ENCODE measurements around the gene CFAP92. TPM values are rescaled to one million over a fixed set of nuclear protein-coding genes. Genes with fewer than 3 reads are reported as not detected.

Gene CFAP92
- total and polyA plus RNA-seq, 2 donors (not counting 3 experiments of a cell fraction or from before 2014, with no cell fraction given) = 0.04 to 0.62 TPM

DNA sequence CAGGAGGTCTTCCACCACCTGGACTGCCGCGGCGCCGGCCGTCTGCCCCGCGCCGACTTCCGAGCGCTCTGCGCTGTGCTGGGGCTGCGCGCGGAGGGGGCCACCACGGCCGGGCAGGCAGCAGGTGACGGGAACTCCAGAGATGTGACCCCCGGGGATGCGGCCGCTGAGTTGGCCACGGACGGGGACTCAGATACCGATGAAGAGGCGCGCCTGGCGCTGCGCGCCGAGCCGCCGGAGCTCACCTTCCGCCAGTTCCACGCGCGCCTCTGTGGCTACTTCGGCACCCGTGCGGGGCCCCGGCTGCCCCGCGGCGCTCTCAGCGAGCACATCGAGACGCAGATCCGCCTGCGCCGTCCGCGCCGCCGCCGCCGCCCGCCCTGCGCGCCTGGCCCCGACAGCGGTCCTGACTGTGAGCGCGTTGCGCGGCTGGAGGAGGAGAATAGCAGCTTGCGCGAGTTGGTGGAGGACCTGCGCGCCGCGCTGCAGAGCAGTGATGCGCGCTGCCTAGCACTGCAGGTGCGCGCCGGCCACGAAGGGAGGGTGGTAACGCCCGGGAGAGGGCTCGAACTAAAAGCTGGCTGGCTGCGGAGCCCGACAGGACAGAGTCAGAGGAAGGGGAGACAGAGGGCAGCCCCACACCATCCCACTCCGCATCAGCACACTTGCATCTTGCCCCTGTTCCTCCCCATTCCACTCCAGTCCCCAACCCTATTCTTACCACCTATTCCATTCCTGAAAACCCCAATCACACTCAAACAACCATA, 8.1 kb upstream of the CFAP92 start:
- ChIA-PET CTCF (interaction anchor here (1.3 to 1.6 kb wide), 2 partner anchors 8 to 31 kb away, joined by 3 to 6 read pairs; partner anchors contain the start of gene CFAP92), POLR2A (no interaction called here)
- no peaks in the 10 kb centered on the region for H3K79me2 ChIP-seq (ENCODE audit: control insufficient read depth, insufficient read depth, low read length)
- dilution Hi-C loops (cut with MboI; ENCODE audit: extremely low pct_ligation_motif_present, low sequenced_read_pairs) (no loop called here), intact Hi-C loops (cut with micrococcal nuclease) (loop anchor here (2.0 kb wide), 1 partner anchor 13 kb away; no protein-coding TSS in a partner anchor)
- no peaks in the 10 kb centered on the region for H4K20me1 ChIP-seq (replicated peaks; ENCODE audit: control insufficient read depth, extremely low read depth, insufficient read depth, low read length)
- no peak overlapping the region for H3K27ac ChIP-seq (ENCODE audit: insufficient read depth, low read depth, low read length)
- H3K9me3 ChIP-seq (replicated peaks; ENCODE audit: control insufficient read depth, insufficient read depth, low read length) = no peaks in the 10 kb centered on the region
- peak overlapping the region; percentile 32 for H3K4me2 ChIP-seq (ENCODE audit: insufficient read depth, low read length)
- no TSS peak for BruUV-seq (replicated peaks)
- no peaks in the 10 kb centered on the region for H3K36me3 ChIP-seq (ENCODE audit: control insufficient read depth in 2 of 2, extremely low read depth in 1 of 2, insufficient read depth in 2 of 2, low read length in 2 of 2)
- H3K27me3 ChIP-seq (ENCODE audit: control insufficient read depth in 2 of 2, insufficient read depth in 2 of 2, low read length in 2 of 2) = peaks cover 26 to 52% of the 10 kb centered on the region in 2 experiments
- H3K4me1 ChIP-seq (ENCODE audit: control insufficient read depth, extremely low read depth, insufficient read depth, low read length) = peaks cover 15% of the 10 kb centered on the region
- peak overlapping the region; percentile 83 for H2AFZ ChIP-seq (ENCODE audit: low read depth, low read length)
- TF ChIP-seq MYC (IDR thresholded peaks at IDR 0.05; ENCODE audit: low read depth, low read length) = no peak
- TF ChIP-seq EZH2 (IDR thresholded peaks at IDR 0.05; ENCODE audit: borderline replicate concordance, low read depth, low read length, severe bottlenecking) = peak; percentile 78
- TF ChIP-seq, protein P1, sequence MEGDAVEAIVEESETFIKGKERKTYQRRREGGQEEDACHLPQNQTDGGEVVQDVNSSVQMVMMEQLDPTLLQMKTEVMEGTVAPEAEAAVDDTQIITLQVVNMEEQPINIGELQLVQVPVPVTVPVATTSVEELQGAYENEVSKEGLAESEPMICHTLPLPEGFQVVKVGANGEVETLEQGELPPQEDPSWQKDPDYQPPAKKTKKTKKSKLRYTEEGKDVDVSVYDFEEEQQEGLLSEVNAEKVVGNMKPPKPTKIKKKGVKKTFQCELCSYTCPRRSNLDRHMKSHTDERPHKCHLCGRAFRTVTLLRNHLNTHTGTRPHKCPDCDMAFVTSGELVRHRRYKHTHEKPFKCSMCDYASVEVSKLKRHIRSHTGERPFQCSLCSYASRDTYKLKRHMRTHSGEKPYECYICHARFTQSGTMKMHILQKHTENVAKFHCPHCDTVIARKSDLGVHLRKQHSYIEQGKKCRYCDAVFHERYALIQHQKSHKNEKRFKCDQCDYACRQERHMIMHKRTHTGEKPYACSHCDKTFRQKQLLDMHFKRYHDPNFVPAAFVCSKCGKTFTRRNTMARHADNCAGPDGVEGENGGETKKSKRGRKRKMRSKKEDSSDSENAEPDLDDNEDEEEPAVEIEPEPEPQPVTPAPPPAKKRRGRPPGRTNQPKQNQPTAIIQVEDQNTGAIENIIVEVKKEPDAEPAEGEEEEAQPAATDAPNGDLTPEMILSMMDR (IDR thresholded peaks at IDR 0.05; ENCODE audit: extremely low read depth in 1 of 2, insufficient read depth in 1 of 2, low read depth in 1 of 2, low read length in 2 of 2) = no peak
- DNase-seq (ENCODE audit: low read depth, low spot score) (peak; percentile 37), FAIRE-seq (no peak)
- no peak overlapping the region for H3K9ac ChIP-seq (replicated peaks; ENCODE audit: extremely low read depth, insufficient read depth, low read length)
- peak overlapping the region in 2 of 3 experiments; percentile 4 to 45 for H3K4me3 ChIP-seq (replicated peaks in 1 of 3; ENCODE audit: insufficient read depth in 1 of 3, low read depth in 1 of 3, low read length in 3 of 3)
- no peaks in the 10 kb centered on the region for H3K9me1 ChIP-seq (replicated peaks; ENCODE audit: control insufficient read depth, extremely low read depth, insufficient read depth, low read length)
